ENCODE measurements around the gene PACS1.

PACS1 gene

DNA sequence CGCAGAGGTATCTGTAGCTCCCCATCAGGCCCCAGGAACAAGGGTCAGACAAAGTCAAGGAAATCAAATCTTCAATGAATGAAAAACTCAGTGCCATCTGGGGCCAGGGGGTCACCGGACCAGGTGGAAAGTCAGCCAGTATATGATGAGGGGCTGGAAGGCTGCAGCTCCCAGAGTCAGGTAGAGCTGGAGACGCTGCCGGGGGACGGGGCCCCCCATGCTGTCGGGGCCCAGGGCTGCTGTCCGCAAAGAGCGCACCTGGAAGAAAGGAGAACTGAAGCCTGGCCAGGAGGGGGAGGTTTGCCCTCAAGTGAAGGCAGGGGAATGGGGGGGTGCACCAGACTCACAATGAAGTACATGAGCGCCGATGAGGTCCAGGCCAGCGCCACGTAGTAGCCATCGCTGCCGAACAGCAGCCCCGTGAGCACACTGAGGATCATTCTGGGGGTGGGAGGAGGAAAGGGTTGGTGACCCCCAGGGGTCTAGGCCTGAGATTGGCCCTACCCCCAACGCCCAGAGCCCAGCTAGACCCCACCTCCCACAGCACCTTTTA, 214.5 kb downstream of the PACS1 start:
- no peak for DNase-seq

DNA sequence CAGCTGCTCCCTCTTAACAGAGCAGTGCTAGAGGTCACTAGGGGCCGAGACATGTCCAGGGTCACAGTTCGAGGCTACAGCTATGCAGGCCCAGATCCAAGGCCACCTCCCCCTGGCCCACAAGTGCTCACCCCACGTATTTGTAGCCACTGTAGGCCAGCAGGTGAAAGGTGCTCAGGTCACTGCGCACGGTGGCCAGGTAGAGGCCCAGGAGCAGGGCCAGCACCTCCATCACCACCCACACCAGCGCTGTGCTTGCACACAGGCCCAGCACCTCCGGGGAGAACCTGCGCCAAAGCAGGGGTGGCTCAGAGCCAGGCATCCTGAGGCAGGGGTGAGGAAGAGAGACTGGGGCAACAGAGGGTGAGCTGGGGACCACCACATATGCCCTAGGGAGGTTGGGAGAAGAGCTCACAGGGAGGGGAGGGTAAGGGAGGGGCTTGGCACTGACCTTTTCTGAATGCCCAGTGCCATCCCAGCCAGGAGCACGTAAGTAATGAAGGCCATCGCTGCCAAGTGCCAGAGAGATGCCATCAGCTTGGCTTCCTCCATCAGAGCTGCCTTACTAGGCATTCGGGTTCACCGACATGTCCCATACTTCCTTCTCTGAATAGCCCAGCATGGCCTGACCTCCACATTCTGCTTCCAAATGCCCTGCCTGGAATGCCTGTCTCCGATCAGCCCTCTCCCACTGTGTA, 215.3 kb downstream of the PACS1 start:
- DNase-seq: no peak

DNA sequence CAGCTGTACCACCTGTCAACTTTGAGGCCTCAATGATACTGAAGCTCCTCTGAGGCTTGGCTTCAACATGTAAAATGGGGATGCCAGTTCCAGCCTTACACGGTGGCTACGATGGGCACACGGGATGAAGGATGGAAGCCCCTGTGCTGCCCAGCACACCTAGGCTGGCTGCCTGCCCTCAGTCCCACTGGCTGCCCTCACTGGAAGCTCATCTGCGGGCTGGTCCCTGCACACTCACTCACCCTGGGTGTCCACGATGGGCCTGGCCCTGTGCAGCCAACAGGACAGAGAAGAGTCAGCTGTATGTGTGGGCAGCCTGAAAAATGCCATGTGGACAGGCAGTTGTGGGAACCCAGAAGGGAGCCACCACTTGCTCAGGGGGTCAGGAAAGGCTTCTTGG, 216.6 kb downstream of the PACS1 start:
- DNase-seq: no peak

DNA sequence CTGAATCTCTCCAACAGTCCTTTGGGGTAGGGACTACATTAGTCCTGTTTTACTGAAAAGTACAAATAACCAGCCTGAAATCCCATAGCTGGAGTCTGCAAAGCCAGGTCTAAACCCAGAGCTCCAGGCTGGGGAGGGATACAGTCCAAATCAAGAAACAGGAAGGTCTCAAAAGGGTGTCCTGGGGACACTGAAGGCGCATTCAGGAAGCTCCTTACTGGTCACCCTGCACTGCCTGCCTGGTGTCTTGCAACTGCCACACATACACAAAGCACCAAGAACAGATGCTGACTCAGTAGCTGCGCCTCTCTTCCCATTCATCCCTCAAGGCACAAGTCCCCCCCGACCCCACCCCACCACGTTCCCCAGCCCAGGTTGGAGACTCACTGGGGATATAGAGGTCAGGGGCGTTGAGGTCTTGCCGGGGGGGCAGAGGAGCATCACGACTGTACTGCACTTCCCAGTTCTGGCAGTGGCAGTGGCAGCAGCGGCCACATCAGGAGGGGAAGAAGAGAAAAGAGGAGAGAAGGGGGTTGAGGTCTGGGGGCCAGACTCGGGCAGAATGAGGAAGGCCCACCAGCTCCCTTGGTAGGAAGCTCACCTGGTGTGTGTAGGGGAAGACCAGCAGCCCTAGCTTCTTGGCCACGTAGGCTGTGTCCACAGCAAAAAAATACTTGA, 217.3 kb downstream of the PACS1 start:
- DNase-seq: no peak

DNA sequence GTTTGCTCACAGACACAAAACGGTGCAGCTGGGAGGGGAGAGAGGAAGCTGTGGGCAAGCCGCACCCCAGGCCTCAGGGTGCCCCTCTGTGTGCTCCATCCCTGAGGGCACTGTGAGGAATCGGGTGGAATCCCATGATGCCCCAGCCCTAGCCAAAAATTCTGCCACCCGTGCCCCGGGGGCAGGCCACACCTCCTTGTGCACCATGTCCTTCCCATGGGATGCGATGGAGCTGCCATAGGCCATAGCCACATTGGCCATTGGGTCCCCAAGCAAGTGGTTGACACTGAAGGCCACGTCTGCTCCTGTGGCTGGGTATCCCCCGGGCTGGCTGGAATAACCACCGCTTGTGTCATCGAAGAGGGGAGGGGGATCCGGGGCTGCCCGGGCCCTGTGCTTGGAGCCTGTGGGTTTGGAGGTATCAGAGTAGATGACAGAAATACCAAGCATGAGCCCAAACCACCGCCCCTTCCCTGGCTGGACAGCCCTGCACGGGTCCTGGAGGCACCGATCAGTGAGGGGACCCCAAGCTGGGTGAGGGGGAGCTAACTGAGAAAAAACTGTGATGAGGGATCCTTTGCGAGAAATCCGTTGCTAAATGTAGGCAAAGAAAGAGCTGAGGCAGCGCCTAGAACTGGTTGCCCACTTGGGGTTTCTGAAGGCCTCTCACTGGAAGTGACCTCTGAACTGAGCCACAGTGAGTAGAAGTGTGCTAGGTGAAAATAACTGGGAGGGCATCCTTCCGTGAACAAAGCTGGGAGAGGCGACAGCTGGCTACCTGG, 218.0 kb downstream of the PACS1 start:
- DNase-seq: no peak

DNA sequence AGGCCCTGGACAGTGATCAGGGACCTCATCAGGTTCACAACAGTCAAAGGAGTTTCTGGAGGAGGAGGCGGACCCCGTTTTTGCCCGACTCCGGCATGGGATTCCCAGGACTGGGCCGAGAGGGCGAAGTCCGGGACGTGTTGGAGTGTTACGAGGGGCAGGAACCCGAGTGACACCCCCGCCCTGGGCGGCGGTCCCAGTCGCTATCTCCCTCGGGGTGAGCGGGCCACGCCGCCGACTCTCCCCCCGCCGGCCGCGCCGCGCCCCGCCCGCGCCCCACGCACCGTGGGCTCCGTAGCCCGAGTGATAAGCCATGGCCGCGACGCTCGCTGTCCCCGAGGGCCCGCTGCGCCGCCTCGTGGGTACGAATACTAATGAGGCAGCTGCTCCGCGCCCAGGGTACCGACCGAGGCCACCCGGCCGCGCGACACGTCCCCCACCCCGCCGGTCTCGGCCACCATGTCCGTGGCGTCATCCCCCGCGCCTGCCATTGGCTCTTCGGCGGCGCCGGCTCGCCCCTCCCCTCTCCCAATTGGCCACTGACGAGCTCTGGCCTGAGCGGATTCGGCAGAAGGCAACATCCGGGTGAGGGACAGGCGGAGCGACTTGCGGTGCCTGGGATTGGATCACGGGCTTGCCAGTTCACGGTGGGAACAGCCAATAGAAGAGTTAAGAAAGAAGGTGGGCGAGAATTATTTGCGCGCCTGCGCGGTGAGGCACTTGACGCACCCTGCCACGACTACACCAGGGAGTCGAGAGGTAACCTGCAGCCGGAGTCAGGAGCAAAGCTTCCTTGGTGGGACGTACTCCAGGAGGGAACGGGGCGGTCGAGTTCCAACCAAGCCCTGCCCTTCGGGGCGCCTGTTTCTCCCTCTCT, 218.8 kb downstream of the PACS1 start, which contains the start of gene YIF1A:
Gene YIF1A, minus strand, starts transcription at position 473 of the 877 bp plus-strand sequence. Its CDS starts 158 bp downstream, at position 315.
- peak; percentile 94 to 100 (median 99) for DNase-seq

DNA sequence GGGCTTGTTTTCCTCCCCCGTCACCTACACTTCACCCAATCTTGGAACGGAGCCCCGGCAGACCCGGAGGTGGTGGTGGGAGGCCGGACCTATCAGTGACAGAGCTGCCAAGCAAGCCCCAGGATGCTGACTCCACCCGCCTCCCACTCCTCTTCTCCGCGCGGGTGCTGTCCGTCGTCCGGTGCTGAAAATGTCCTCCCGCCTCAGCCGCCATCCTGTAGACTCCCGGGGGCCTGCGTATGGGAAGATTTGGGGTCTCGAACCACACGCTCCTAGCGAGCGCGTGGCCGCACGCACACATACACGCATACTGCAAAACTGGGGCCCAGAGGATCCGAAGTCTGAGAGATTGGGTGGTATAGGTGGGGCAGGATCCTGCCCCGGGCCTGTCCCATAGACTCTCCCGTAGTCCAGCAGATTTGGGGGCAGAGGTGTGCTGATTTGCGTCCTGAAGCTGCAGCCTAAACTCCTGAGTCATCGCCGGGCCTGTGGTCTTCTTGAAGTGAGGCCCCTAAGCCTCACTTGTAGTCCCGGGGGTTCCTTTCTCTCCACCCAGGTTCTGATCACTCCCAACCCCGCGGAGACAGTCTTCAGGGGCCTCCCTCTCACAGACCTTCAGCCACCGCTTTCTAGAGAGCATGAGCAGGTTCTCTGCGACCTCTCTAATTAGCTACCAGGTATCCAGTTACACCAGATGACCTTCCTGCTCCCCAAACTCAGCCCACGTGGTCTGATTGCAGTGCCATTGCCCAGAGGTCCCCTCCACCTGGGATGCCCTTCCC, 219.7 kb downstream of the PACS1 start:
- peak in 23 of 58 donors; percentile 60 to 95 (median 78) for DNase-seq

DNA sequence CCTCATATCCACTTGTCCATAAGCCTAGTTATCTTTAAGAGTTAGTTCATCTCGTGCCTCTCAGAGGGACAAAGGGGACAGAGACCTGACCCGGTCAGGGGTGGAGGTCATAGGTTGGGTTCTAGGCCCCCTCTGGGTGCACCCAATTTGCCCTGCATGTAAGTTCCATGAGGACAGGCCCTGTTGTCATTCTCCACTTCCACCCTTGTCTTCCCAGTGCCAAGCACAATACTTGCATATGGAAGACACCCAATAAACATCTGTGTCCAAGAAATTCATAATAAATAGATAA, 220.2 kb downstream of the PACS1 start:
- no peak for DNase-seq

DNA sequence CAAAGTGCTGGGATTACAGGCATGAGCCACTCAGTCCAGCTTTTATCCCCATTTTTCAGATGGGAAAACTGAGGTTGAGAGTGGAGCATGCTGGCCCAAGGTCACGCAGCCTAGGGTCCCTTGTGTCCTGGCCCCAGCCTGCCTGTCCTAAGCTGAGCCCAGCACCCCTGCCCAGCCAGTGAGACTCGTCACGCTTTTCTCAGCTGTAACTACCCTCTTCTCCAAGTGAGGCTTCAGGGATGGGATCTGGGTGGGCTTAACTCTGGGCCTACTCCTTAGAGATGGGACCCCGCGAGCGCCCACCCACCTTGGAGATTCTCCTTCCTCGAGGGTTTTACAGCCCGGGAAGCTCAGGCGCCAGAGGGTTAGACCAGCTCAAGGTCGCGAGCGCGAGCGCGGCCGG, 221.2 kb downstream of the PACS1 start:
- DNase-seq: peak in 2 of 58 donors; percentile 20 to 40

DNA sequence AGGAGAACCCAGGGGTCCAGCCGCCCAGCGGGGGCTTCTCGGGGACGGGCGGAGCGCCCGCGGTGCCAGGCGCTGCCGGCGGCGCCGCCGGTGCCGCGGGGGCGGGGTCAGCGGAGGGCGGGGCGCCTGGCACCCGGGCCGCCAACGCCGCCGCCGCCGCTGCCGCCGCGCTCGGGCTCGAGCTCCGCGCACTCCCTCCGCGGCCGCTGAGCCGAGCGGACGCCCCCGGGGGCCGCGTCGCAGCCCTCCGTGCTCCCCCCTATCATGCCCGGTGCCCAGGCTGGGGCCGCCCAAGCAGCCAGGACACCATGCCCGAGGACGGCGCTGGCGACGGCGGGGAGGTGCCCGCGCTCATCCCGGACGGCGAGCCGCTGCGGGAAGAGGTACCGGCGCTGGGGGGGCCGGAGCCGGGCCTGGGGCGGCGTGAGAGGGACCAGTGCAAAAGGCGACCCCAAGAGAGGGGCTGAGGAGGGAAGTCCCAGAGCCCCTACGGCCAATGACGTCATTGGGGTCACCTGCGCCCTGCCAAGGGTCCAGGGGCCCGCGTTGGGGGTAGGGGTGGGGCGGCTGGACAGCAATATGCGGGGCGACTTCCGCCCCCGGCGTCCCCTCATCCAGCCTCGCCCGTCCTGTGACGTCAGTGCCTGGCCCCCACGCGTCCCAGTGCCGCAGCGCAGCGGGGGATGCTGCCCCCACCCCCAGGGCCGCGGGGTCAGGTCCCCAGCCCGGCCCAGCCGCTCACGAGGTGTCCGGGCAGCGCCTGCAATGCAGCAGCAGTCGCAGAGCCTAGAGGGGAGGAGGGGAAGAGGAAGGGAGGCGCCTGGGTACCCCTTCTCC, 221.9 kb downstream of the PACS1 start, which contains the start of gene TMEM151A:
Gene TMEM151A, plus strand, starts transcription at position 189 of the 837 bp plus-strand sequence. Its CDS starts 120 bp downstream, at position 309.
- peak in 18 of 58 donors; percentile 25 to 67 (median 45) for DNase-seq

DNA sequence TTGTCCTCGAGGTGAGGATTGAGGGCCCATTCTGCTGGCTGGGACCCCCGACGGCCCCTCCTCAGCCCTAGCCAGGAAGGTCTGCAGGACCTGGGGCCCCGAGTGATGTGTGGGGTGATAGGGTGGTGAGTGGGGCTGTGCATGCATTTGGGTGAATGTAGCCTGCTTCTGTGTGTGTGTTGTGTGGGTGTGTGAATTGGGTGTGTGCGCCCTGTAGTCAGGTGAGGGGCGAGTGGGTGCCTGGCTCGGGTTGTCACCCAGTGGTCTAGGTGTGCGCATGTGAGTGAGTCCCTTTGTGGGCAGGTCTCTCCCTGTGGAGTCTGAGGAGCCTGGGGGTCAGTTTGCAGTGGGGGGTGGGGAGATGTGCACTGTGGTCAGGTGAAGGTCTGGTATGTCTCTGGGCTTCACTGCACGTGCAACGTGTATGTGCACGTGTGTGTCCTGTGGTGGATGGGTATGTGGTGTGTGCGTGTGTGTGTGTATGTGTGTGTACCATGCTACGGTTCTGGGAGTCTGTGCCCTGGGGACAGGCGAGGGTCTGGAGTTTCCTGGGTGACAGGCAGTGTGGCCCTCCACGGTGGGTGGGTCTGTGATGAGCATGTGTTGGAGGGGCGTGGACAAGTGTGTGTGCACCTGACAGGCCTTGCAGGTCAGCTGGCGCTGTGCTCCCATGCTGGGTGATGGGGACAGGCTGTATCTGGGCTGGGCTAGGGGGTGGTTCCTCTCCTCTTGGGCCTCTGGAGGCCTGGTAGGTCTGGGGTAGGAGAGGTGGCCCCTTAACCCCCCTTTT, 222.7 kb downstream of the PACS1 start:
- peak in 2 of 58 donors; percentile 36 to 38 for DNase-seq

DNA sequence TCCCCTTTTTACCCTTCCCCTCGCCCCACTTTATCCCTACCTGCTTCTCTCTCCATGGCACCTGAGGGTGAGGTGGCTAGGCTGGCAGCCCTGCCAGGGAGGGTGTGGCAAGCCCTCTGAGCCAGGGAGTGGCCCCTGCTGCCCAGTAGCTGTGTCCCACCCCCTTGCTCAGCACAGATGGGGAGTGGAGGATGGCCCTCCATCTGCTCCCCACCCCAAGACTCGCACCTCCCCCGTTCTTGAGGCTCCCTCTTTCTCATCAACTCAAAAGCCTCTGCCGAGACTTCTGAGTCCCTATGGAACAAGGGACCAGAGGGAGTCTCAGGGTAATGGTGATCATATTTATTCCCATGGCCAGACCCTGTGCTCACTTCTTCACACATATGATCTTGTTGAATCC, 223.3 kb downstream of the PACS1 start:
- peak in 5 of 58 donors; percentile 10 to 49 (median 32) for DNase-seq

DNA sequence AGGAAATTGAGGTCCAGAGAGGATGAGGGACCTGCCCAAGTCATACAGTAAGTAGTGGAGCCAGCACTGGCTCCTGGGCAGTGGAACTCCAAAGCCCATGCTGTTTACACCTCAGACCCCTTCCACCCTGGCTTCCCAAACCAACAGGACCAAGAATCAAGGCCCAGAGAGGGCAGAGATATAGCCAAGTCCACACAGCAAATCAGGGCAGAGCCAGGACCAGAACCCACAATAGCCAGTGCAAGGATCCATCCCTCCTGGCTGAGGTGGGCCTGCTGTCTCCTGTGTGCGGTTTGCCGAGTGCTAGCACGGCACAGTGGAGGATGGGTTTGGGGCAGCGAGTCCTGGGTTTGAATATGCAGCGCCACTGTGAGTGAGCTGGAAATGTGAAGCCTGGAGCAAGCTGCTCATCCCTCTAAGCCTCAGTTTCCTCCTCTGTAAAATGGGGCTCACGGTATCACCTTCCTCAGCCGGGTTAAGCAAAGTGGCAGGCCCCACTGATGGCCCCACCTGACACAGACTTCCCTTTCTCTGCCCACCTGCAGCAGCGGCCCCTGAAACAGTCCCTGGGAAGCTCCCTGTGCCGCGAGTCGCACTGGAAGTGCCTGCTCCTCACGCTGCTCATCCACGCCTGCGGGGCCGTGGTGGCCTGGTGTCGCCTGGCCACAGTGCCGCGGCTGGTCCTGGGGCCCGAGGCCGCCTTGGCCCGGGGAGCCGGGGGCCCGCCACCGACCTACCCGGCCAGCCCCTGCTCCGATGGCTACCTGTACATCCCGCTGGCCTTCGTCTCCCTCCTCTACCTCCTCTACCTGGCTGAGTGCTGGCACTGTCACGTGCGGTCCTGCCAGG, 223.9 kb downstream of the PACS1 start:
- DNase-seq: no peak

All from anterior cingulate cortex (tissue), 58 donors.